Airway epithelial cell (primary cell): Measurements from ENCODE around the gene IAH1. TPM values are rescaled to one million over a fixed set of nuclear protein-coding genes. Genes with fewer than 3 reads are reported as not detected.

Experiments used
- total RNA-seq: library from RNA; depleted of rRNA; stranded (reverse); fragments of >200 nt; gene quantifications from 2 replicates; pipeline ENCODE4 v1.2.3, GENCODE V29; 2015

The IAH1 gene
- 48.3 and 51.8 TPM in 2 replicates for total RNA-seq

GRCh38 chr2:9474361-9475057 is at the start of gene IAH1:
TSS of gene IAH1 (plus strand) at chr2:9474551. CDS start at chr2:9474567, 16 bp downstream.

Other genes with a start within 250 kb of the IAH1 start
- gene ITGB1BP1, start 51.0 kb upstream of the IAH1 start, total RNA-seq: 46.2 and 56.2 TPM in 2 replicates
- 46.2 and 51.8 TPM in 2 replicates for gene CPSF3, start 50.9 kb upstream of the IAH1 start, total RNA-seq
- gene ADAM17, start 81.3 kb downstream of the IAH1 start, total RNA-seq: 26.6 and 28.4 TPM in 2 replicates
- gene YWHAQ, start 156.4 kb downstream of the IAH1 start, total RNA-seq: 344 and 408 TPM in 2 replicates